ENCODE results near the gene GADD45GIP1. TPM values are rescaled to one million over a fixed set of nuclear protein-coding genes. Genes with fewer than 3 reads are reported as not detected.

The GADD45GIP1 gene
- total RNA-seq, 1 experiment from 2014 or later, result 29.1 TPM

DNA sequence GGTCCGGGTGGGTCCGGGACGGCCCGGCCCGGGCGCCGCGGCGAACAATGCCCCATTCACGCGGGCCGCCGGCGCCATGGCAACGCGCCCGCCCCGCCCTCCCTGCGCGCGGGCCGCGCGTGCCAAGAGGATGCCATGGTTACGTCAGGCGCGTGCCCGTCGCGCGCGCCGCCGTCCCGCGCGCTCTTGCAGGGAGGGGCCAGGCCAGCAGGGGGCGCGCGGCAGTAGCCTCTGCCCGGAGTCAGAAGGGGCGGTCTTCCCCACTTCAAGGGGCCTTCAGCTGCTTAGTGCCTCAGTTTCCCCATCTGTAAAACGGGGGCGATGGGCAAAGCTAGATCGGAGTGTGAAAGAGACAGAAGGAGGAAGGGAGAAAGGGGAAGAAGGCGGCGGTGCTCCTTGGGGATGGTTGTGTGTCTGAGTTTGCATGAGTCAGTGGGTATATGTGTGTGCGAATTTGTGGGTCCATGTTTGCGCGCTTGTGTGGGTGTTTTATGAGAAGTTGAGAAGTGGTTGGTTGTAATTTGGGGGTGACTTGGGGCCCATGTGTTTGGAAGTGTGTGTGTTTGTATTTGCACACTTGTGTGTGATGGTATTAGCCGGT, 26.6 kb upstream of the GADD45GIP1 start:
- POLR2A ChIA-PET (ENCODE audit: unreplicated experiment), result no interaction called here
- no peak overlapping the region for H2AFZ ChIP-seq
- intact Hi-C loops (cut with micrococcal nuclease; ENCODE audit: unreplicated experiment), result loop anchor here (1.0 to 2.0 kb wide), 2 partner anchors 78 to 111 kb away; no protein-coding TSS in a partner anchor
- peaks cover 15% of the 10 kb centered on the region for H3K4me1 ChIP-seq (replicated peaks; ENCODE audit: insufficient read depth)
- no peaks in the 10 kb centered on the region for H3K79me2 ChIP-seq (ENCODE audit: low read depth)
- H3K9me2 ChIP-seq (ENCODE audit: insufficient read depth), result no peaks in the 10 kb centered on the region
- peak in 1 of 2 experiments; percentile 78 for DNase-seq
- BruUV-seq (replicated peaks), result no TSS peak
- peak overlapping the region; percentile 40 for H3K4me2 ChIP-seq
- no peak overlapping the region; the same call in 1 of the 2 replicates for H3K4me3 ChIP-seq
- H4K20me1 ChIP-seq (ENCODE audit: insufficient read depth), result no peaks in the 10 kb centered on the region
- H3K9me3 ChIP-seq (ENCODE audit: insufficient read depth, low read depth), result no peaks in the 10 kb centered on the region
- CTCF ChIA-PET, result interaction anchor here (0.7 to 1.0 kb wide), 3 partner anchors 72 to 77 kb away, joined by 3 to 5 read pairs (median 5); no protein-coding TSS in a partner anchor
- H3K27ac ChIP-seq, result no peak overlapping the region
- H3F3A ChIP-seq (ENCODE audit: insufficient read depth, low read depth), result peaks cover 22% of the 10 kb centered on the region; the same call in 1 of the 2 replicates
- H3K27me3 ChIP-seq (ENCODE audit: insufficient read depth, low read depth), result peaks cover 19% of the 10 kb centered on the region
- TF ChIP-seq EZH2 (IDR thresholded peaks at IDR 0.05; ENCODE audit: low read depth) (no peak), CTCF (conservative IDR thresholded peaks at IDR 0.05) (peak; percentile 97)
- no peaks in the 10 kb centered on the region for H3K36me3 ChIP-seq (ENCODE audit: low read depth)

GRCh38 chr19:12983091-12983490, 26.1 kb upstream of the GADD45GIP1 start:
- intact Hi-C loops (cut with micrococcal nuclease; ENCODE audit: unreplicated experiment), result loop anchor here (1.0 kb wide), 1 partner anchor 78 kb away; no protein-coding TSS in a partner anchor
- peaks cover 15% of the 10 kb centered on the region for H3K4me1 ChIP-seq (replicated peaks; ENCODE audit: insufficient read depth)
- H2AFZ ChIP-seq, result no peak overlapping the region
- H4K20me1 ChIP-seq (ENCODE audit: insufficient read depth), result no peaks in the 10 kb centered on the region
- ChIA-PET POLR2A (ENCODE audit: unreplicated experiment) (no interaction called here), CTCF (interaction anchor here (0.7 to 1.0 kb wide), 3 partner anchors 72 to 78 kb away, joined by 3 to 5 read pairs (median 5); no protein-coding TSS in a partner anchor)
- H3K9me3 ChIP-seq (ENCODE audit: insufficient read depth, low read depth), result no peaks in the 10 kb centered on the region
- no peak overlapping the region; the same call in 1 of the 2 replicates for H3K4me3 ChIP-seq
- no peaks in the 10 kb centered on the region for H3K79me2 ChIP-seq (ENCODE audit: low read depth)
- peaks cover 22% of the 10 kb centered on the region; the same call in 1 of the 2 replicates for H3F3A ChIP-seq (ENCODE audit: insufficient read depth, low read depth)
- H3K36me3 ChIP-seq (ENCODE audit: low read depth), result no peaks in the 10 kb centered on the region
- DNase-seq, result no peak
- peaks cover 19% of the 10 kb centered on the region for H3K27me3 ChIP-seq (ENCODE audit: insufficient read depth, low read depth)
- H3K4me2 ChIP-seq, result peak overlapping the region; percentile 40
- H3K9me2 ChIP-seq (ENCODE audit: insufficient read depth), result no peaks in the 10 kb centered on the region
- BruUV-seq (replicated peaks), result no TSS peak
- TF ChIP-seq EZH2 (IDR thresholded peaks at IDR 0.05; ENCODE audit: low read depth), result no peak
- no peak for TF ChIP-seq CTCF (conservative IDR thresholded peaks at IDR 0.05)
- H3K27ac ChIP-seq, result no peak overlapping the region

DNA sequence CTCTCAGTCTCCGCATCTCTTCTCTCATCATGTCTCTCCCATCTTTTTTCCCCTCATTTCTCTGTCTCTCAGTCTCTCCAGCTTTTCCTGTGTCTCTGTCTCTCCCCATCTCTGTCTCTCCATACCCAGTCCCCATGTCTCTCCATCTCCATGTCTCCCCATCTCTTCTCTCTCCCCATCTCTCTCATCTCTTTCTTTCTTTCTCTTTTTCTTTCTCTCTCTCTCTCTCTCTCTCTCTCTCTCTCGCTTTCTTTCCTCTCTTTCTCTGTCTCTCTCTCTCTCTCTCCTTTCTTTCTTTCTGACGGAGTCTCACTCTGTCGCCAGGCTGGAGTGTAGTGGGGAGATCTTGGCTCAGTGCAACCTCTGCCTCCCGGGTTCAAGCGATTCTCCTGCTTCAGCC, 25.6 kb upstream of the GADD45GIP1 start:
- Histone ChIP-seq H3K4me3 (no peak overlapping the region), H2AFZ (no peak overlapping the region), H3K4me1 (replicated peaks; ENCODE audit: insufficient read depth) (peaks cover 15% of the 10 kb centered on the region), H3K4me2 (no peak overlapping the region), H3F3A (ENCODE audit: insufficient read depth, low read depth) (peaks cover 22% of the 10 kb centered on the region; the same call in 1 of the 2 replicates), H3K27ac (no peak overlapping the region), H3K36me3 (ENCODE audit: low read depth) (no peaks in the 10 kb centered on the region), H4K20me1 (ENCODE audit: insufficient read depth) (no peaks in the 10 kb centered on the region), H3K79me2 (ENCODE audit: low read depth) (no peaks in the 10 kb centered on the region), H3K27me3 (ENCODE audit: insufficient read depth, low read depth) (peaks cover 19% of the 10 kb centered on the region), H3K9me3 (ENCODE audit: insufficient read depth, low read depth) (no peaks in the 10 kb centered on the region), H3K9me2 (ENCODE audit: insufficient read depth) (no peaks in the 10 kb centered on the region)
- ChIA-PET POLR2A (ENCODE audit: unreplicated experiment) (no interaction called here), CTCF (interaction anchor here (0.7 kb wide), 1 partner anchor 74 kb away, joined by 5 read pairs; no protein-coding TSS in a partner anchor)
- no TSS peak for BruUV-seq (replicated peaks)
- no peak for TF ChIP-seq CTCF (conservative IDR thresholded peaks at IDR 0.05)
- TF ChIP-seq EZH2 (IDR thresholded peaks at IDR 0.05; ENCODE audit: low read depth), result no peak
- intact Hi-C loops (cut with micrococcal nuclease; ENCODE audit: unreplicated experiment), result loop anchor here (1.0 kb wide), 1 partner anchor 79 kb away; no protein-coding TSS in a partner anchor
- no peak for DNase-seq

Data from PC-9 (cell line).